WTC11 (cell line): ENCODE measurements around the gene AP2S1.

Source experiments
- CTCF ChIP-seq: fragments of 200-600 bp; IDR thresholded peaks from 2 replicates; pipeline ENCODE4 v1.8.0; 2022; ENCODE audit warnings: antibody characterized with exemption
- ETV6 ChIP-seq: sonication (generic); formaldehyde crosslinking; IDR thresholded peaks from 2 replicates; pipeline ENCODE4 v1.8.1; 2022; ENCODE audit warnings: mild to moderate bottlenecking, missing genetic modification reagents
- NR1H2 ChIP-seq: sonication (generic); formaldehyde crosslinking; IDR thresholded peaks from 2 replicates; pipeline ENCODE4 v1.9.0; 2021; ENCODE audit warnings: mild to moderate bottlenecking, moderate library complexity, missing genetic modification reagents
- SP1 ChIP-seq: sonication (generic); formaldehyde crosslinking; conservative IDR thresholded peaks from 2 replicates; pipeline ENCODE4 v1.8.1; 2022; ENCODE audit warnings: missing genetic modification reagents
- USF1 ChIP-seq: sonication (generic); formaldehyde crosslinking; IDR thresholded peaks from 2 replicates; pipeline ENCODE4 v1.8.0; 2022; ENCODE audit warnings: mild to moderate bottlenecking, missing genetic modification reagents
- ZNF317 ChIP-seq: sonication (generic); formaldehyde crosslinking; IDR thresholded peaks from 2 replicates; pipeline ENCODE4 v1.8.1; 2023; ENCODE audit warnings: low read depth, mild to moderate bottlenecking, moderate library complexity, missing genetic modification reagents, borderline replicate concordance

GRCh38 chr19:46821512-46822409, 28.9 kb downstream of the AP2S1 start:
- TF ChIP-seq ETV6 = no peak
- TF ChIP-seq ZNF317 (CRISPR knock-in tag) = no peak
- no peak for TF ChIP-seq CTCF
- TF ChIP-seq SP1 (CRISPR knock-in tag) = no peak
- no peak for TF ChIP-seq USF1 (CRISPR knock-in tag)
- TF ChIP-seq NR1H2 (CRISPR knock-in tag) = no peak
